SHP77 treated with DMSO at 0.1 percent for 48 hours (cell line): ENCODE results near the gene GFRA1.

Experiments used
- DNase-seq: peaks from one replicate; lab custom pipeline; 2025; lab: John Stamatoyannopoulos, UW

The GFRA1 gene

GRCh38 chr10:116159197-116159596, 113.8 kb downstream of the GFRA1 start:
- no peak for DNase-seq

GRCh38 chr10:116158036-116158435, 115.0 kb downstream of the GFRA1 start:
- DNase-seq, result no peak

GRCh38 chr10:116157485-116157884, 115.5 kb downstream of the GFRA1 start:
- no peak for DNase-seq

- no peak for DNase-seq
These were observed 116.2 kb downstream of the GFRA1 start for GRCh38 chr10:116156819-116157218.

GRCh38 chr10:116155191-116155590, 117.8 kb downstream of the GFRA1 start:
- no peak for DNase-seq

- no peak for DNase-seq
These were observed 118.4 kb downstream of the GFRA1 start for GRCh38 chr10:116154651-116155050.

- no peak for DNase-seq
These were observed 121.9 kb downstream of the GFRA1 start for GRCh38 chr10:116151076-116151475.

- DNase-seq, result no peak
These were observed 122.4 kb downstream of the GFRA1 start for GRCh38 chr10:116150606-116151005.

- DNase-seq, result no peak
These were observed 125.7 kb downstream of the GFRA1 start for GRCh38 chr10:116147147-116147905.

GRCh38 chr10:116146372-116147140, 126.5 kb downstream of the GFRA1 start:
- DNase-seq, result no peak

GRCh38 chr10:116143673-116144222, 129.3 kb downstream of the GFRA1 start:
- no peak for DNase-seq

- DNase-seq, result no peak
These were observed 131.2 kb downstream of the GFRA1 start for GRCh38 chr10:116141855-116142254.

- no peak for DNase-seq
These were observed 131.8 kb downstream of the GFRA1 start for GRCh38 chr10:116141246-116141645.

- DNase-seq, result no peak
These were observed 133.1 kb downstream of the GFRA1 start for GRCh38 chr10:116139886-116140285.

- DNase-seq, result no peak
These were observed 134.1 kb downstream of the GFRA1 start for GRCh38 chr10:116138897-116139296.

- no peak for DNase-seq
These were observed 136.7 kb downstream of the GFRA1 start for GRCh38 chr10:116136261-116136660.

GRCh38 chr10:116134322-116134721, 138.7 kb downstream of the GFRA1 start:
- DNase-seq, result no peak

- DNase-seq, result no peak
These were observed 139.4 kb downstream of the GFRA1 start for GRCh38 chr10:116133634-116134033.

- DNase-seq, result no peak
These were observed 140.1 kb downstream of the GFRA1 start for GRCh38 chr10:116132780-116133399.

GRCh38 chr10:116130006-116130405, 143.0 kb downstream of the GFRA1 start:
- no peak for DNase-seq

GRCh38 chr10:116126954-116127695, 145.9 kb downstream of the GFRA1 start:
- no peak for DNase-seq

GRCh38 chr10:116126239-116126638, 146.8 kb downstream of the GFRA1 start:
- DNase-seq, result no peak
